GM10266 (cell line): Measurements from ENCODE around the gene FPR1.

Experiments
- DNase-seq: peaks from one replicate; pipeline ENCODE4 v3.0.0; 2012; ENCODE audit errors: extremely low spot score
- TF ChIP-seq, protein P1 (sequence below): IDR thresholded peaks from 2 replicates; pipeline ENCODE4 v1.5.1; 2012; ENCODE audit warnings: mild to moderate bottlenecking, low read depth; ENCODE audit not compliant: control insufficient read depth, insufficient read depth; ENCODE audit errors: missing control alignments

The FPR1 gene

DNA sequence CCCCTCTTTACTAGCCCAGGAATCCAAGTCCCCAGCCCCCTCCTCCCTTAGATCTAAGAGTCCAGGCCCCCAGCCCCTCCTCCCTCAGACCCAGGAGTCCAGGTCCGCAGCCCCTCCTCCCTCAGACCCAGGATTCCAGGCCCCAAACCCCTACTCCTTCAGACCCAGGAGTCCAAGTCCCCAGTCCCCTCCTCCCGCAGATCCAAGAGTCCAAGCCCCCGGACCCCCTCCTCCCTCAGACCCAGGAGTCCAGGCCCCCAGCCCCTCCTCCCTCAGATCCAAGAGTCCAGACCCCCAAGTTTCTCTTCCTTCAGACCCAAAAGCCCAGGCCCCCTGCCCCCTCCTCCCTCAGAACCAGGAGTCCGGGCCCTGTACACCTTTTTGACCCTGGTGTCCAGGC lies 47.1 kb downstream of the FPR1 start:
- TF ChIP-seq, protein P1, sequence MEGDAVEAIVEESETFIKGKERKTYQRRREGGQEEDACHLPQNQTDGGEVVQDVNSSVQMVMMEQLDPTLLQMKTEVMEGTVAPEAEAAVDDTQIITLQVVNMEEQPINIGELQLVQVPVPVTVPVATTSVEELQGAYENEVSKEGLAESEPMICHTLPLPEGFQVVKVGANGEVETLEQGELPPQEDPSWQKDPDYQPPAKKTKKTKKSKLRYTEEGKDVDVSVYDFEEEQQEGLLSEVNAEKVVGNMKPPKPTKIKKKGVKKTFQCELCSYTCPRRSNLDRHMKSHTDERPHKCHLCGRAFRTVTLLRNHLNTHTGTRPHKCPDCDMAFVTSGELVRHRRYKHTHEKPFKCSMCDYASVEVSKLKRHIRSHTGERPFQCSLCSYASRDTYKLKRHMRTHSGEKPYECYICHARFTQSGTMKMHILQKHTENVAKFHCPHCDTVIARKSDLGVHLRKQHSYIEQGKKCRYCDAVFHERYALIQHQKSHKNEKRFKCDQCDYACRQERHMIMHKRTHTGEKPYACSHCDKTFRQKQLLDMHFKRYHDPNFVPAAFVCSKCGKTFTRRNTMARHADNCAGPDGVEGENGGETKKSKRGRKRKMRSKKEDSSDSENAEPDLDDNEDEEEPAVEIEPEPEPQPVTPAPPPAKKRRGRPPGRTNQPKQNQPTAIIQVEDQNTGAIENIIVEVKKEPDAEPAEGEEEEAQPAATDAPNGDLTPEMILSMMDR: no peak
- DNase-seq: no peak

DNA sequence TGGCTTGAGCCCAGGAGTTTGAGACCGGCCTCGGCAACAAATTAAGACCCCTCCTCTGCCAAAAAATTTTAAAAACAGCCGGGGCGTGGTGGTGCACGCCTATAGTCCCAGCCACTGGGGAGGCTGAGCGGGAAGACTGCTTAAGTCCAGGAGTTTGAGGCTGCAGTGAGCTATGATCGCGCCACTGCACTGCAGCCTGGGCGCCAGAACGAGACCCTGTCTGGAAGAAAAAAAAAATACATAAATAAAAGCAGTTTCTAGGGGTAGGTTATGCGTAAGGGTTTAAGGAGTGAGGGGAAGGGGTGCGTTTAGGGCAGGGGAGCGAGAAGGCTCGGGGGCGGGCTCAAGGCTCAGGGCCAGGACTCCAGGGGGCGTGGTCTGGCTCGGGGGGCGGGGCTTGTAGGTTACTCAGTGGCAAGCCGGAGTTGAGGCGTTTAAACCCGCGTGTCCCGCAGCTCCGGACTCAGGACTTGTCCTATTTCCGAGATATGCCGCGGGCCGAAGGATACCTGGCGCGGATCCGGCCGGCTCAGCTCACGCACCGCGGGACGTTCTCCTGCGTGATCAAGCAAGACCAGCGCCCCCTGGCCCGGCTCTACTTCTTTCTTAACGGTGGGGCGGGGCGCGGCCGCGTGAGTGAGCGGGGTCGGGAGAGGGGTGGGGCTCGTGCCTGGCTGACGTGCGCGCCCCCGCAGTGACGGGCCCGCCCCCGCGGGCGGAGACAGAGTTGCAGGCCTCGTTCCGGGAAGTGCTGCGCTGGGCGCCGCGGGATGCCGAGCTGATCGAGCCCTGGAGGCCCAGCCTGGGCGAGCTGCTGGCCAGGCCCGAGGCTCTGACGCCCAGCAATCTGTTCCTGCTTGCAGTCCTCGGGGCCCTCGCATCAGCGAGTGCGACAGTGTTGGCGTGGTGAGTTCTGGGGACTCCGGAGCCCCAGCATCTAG lies 47.8 kb downstream of the FPR1 start:
- DNase-seq: peak; percentile 96
- TF ChIP-seq, protein P1: peak; percentile 45

DNA sequence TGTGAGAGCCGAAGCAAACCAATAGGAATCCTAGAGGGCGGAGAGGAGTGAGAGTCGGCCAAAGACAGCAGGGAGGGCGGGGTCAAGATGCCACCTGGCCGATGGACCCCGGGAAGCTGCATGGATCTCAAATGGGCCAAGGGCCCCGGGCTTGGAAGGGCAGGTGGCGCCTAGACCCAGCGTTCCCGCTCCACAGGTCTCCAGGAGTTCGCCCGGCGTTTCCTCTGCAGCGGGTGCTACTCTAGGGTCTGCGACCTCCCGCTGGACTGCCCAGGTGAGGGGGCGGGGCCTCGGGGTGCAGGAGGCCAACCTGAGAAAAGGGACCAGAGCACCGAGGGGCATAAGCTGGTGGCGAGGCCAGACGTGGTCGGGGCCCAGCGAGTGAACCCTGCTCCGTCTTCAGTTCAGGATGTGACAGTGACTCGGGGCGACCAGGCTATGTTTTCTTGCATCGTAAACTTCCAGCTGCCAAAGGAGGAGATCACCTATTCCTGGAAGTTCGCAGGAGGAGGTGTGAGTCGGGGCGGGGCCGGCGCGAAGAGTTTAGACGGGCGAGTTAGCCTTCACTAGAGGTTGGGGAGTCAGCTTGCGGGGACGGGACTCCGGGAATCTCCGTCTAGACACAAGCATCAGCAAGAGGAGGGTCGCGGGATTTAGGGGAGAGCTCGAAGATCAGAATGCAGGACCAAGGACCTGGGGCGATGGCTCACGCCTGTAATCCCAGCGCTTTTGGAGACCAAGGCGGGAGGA lies 48.7 kb downstream of the FPR1 start:
- TF ChIP-seq, protein P1: no peak
- DNase-seq: no peak

DNA sequence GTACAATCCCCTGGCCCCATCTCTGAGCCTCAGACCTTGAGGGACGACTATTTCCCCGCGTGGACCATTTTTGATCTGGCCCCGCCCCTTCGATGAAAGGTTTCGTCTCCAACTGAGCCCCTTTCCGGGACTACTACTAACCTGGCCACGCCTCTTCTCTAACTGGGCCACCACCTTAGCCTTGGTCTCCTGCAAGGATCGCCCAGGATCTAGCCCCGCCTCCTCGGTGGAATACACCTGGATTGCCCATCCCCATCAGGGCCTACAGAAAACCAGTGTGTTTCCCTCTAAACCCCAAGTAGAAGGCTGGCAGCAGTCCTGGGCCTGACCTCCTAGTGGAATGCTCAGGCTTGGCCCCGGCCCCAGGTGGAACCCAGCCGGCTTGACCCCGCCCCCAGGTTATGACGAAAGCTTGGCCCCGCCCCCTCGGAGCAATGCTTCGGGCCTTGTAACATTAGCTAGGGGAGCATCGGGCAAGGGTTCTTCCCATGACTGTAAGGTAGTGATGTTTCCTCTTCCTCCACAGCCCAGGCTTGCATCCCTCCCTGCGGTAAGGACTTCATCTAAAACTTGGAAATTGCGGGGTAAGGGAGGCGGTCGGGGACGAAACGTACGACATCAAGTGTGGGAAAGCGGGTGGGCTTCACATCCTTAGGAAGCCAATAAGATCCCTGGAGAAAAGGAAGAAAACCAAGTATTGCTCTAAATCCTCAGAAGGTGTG lies 49.4 kb downstream of the FPR1 start:
- TF ChIP-seq, protein P1: no peak
- no peak for DNase-seq

DNA sequence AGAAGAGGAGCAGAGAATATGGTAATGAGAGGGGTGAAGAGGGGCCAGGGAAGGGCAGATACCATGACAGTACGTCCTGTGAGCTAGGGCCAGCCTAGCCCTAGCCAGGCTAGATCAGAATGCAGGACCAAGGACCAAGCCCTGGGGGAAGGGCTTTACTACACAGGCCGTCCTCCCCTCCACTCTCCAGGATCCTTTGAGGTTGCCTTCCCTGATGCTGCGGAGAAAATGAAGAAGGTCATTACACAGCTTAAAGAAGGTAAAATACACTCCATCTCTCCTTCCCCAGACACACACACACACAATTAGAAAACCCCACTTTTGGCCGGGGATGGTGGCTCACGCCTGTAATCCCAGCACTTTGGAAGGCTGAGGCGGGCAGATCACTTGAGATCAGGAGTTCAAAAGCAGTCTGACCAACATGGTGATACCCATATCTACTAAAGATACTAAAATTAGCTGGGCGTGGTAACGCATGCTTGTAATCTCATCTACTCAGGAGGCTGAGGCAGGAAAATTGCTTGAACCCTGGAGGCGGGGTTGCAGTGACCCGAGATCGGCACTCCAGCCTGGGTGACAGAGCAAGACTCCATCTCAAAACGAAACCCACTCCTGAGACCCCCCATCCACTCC lies 50.1 kb downstream of the FPR1 start:
- DNase-seq: no peak
- TF ChIP-seq, protein P1: no peak

DNA sequence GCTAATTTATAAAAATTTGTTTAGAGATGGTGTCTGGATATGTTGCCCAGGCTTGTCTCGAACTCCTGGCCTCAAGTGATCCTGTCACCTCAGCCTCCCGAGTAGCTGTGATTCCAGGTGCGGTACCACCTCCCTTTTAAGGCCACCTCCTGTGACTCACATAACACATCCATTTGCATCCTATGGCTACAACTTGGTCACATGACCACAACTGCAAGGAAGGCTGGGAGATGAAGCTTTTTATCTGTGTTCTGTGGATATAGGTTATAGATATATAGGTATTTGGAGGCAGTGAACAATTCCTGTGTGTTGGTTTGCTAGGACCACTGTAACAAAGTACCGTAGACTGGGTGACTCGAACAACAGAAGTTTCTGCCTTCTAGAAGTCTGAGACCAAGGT lies 52.5 kb downstream of the FPR1 start:
- DNase-seq: no peak
- TF ChIP-seq, protein P1: no peak
